Measurements from ENCODE around the gene NPAS4.

The NPAS4 gene

DNA sequence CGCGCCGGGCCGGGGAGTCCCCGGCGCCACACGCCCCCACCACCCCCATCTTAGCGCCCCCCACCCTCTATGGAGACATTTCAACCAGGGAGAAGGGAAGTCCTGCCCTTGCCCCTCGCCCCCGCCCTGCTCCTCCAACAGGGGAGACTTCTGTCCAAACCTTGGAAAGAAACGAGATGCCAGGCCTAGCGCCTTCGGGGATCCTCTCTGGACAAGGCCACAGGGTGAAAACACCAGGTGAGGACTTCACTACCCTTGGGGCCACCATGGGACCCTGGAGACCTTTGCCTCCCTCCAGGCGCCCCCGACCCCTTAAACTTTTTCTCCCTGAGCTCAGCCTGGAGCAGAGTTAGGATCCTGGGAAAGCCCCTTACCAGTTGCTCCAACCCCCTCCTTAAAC is 11.6 kb upstream of the NPAS4 start:
- intact Hi-C loops (cut with micrococcal nuclease): loop anchor here (2.0 kb wide), 1 partner anchor 70 kb away; no protein-coding TSS in a partner anchor
- H3K4me1 Mint-ChIP-seq (ENCODE audit: low read depth): no peaks in the 10 kb centered on the region
- H3K27me3 Mint-ChIP-seq: peaks cover 57% of the 10 kb centered on the region
- H3K36me3 Mint-ChIP-seq (ENCODE audit: low read depth): no peaks in the 10 kb centered on the region
- H3K27ac Mint-ChIP-seq: no peak overlapping the region
- H3K9me3 Mint-ChIP-seq: no peaks in the 10 kb centered on the region
- H3K4me3 Mint-ChIP-seq: no peak overlapping the region

DNA sequence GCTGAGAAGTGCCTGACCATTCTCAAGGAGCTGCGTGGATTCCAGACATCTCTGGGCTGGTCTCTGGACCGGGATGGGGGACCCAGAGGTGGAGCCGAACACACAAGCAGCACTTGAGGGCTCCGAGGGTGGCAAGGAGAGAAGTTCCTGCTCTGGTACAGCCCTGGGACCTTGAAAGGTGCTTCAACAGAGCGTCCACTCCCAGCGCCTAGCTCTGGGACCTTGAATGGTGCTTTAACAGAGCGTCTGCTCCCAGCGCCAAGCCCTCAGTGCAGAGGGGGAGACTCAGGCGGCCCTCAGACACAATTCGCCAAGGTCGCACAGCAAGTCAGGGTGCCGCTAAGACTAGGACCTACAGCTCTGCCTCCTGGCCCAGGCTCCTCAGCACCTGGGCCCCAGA is 10.6 kb upstream of the NPAS4 start:
- peaks cover 60% of the 10 kb centered on the region for H3K27me3 Mint-ChIP-seq
- H3K27ac Mint-ChIP-seq: no peak overlapping the region
- no peak overlapping the region for H3K4me3 Mint-ChIP-seq
- H3K36me3 Mint-ChIP-seq (ENCODE audit: low read depth): no peaks in the 10 kb centered on the region
- intact Hi-C loops (cut with micrococcal nuclease): no loop called here
- no peaks in the 10 kb centered on the region for H3K4me1 Mint-ChIP-seq (ENCODE audit: low read depth)
- no peaks in the 10 kb centered on the region for H3K9me3 Mint-ChIP-seq

DNA sequence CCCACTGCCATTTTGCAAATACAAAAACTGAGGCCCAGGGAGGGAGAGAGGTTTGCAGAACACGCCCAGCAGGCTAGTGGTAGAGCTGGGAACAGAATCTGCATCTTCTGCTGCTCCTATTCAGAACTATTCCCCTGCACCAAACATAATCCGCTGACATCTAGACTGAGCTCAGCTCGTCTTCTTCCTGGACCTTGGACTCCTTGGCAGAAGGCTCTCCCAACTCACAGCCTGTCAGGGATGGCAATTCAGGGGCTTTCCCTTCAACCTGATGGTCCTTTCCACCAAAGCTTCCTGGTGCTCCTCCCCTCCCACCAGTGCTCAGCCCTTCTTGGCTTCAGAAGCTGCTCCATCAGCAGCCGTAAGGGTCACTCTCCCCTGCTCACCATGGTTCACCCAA is 9.5 kb upstream of the NPAS4 start:
- Mint-ChIP-seq H3K27ac (no peak overlapping the region), H3K27me3 (peaks cover 55% of the 10 kb centered on the region)

DNA sequence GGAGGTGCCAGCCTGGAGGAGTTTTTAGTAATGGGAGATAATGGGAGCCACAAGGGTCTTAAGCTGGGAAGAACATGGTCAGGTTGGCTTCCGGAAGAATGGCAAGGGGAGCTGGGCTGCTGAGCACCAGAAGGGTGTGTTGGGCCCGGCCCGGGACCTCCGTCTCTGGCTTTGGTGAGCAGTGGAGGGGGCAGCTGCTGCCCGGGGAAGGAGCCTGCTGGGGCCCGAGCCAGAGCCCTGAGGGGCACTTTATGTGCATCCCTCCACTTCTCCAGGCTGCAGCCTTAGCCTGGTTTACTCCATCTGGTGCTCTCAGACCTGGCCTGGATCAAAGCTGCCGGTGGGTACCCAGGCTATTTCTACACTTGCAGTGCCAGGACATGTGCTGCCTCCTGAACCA is 8.7 kb upstream of the NPAS4 start:
- H3K27ac Mint-ChIP-seq: no peak overlapping the region
- no peaks in the 10 kb centered on the region for H3K9me3 Mint-ChIP-seq
- H3K4me1 Mint-ChIP-seq (ENCODE audit: low read depth): no peaks in the 10 kb centered on the region
- peaks cover 56% of the 10 kb centered on the region for H3K27me3 Mint-ChIP-seq
- H3K36me3 Mint-ChIP-seq (ENCODE audit: low read depth): no peaks in the 10 kb centered on the region
- no peak overlapping the region for H3K4me3 Mint-ChIP-seq
- intact Hi-C loops (cut with micrococcal nuclease): no loop called here

More for the DNA sequence above, 9.5 kb upstream of the NPAS4 start:
- Mint-ChIP-seq H3K4me1 (ENCODE audit: low read depth) (no peaks in the 10 kb centered on the region), H3K36me3 (ENCODE audit: low read depth) (no peaks in the 10 kb centered on the region), H3K4me3 (no peak overlapping the region), H3K9me3 (no peaks in the 10 kb centered on the region)
- intact Hi-C loops (cut with micrococcal nuclease): no loop called here

DNA sequence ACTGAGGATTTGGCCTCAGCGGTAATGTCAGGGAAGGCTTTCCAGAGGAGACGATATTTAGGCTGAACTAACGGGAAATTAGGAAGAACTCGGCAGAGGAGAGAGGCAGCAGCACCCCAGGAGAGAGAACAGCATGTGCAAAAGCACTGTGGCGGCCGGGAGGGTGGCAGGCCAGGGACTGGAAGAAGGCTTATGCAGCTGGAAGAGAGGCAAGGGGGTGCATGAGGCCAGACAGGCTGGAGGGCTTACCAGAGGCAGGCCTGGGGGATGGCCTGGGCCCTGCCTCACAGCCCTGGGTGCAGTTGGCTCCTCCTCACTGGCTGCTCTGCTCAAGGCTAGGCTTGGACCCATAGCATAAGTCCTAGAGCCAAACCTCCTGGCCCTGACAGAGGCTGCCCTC is 7.7 kb upstream of the NPAS4 start:
- H3K9me3 Mint-ChIP-seq: no peaks in the 10 kb centered on the region
- H3K27ac Mint-ChIP-seq: no peak overlapping the region
- peaks cover 7% of the 10 kb centered on the region for H3K4me1 Mint-ChIP-seq (ENCODE audit: low read depth)
- no peaks in the 10 kb centered on the region for H3K36me3 Mint-ChIP-seq (ENCODE audit: low read depth)
- intact Hi-C loops (cut with micrococcal nuclease): no loop called here
- peaks cover 65% of the 10 kb centered on the region for H3K27me3 Mint-ChIP-seq
- H3K4me3 Mint-ChIP-seq: no peak overlapping the region

DNA sequence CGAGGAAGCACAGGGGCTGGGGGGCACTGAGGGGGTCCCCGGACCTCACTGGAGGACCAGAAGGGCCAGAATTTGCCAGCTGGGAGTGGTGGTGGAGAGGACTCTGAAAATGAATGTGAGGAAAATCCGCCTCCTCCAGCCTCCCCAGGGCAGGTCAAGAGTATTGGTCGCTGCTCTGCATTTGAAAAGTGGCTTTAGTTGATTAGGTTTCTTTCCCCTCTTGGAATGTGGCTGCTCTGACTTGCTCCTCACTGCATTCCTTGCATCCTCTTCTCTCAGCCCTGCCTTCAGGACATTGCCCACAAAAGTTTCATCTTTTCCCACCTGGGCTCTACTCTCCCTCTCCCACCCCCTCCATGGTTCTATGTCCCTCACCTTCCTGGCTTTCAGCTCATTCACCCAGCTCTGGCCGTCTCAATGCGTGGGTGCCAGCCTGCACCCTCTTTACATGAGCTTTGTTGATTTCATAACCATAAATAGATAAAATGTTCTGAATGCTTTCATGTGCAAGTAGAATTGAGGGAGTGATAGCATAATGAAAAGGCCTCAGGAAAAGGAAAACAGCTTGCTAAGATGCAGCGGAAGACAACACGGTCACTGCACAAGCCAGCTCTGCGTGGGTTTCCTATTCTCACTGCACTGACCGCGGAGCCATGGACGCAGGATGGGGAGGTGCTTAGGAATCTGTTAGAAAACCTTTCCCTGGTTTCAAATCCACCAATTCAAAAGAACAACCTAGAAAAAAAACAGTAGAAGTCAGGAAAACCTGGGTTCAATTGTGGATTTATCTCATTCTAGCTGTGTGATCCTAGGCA is 6.5 kb upstream of the NPAS4 start:
- intact Hi-C loops (cut with micrococcal nuclease): no loop called here
- peaks cover 14% of the 10 kb centered on the region for H3K4me1 Mint-ChIP-seq (ENCODE audit: low read depth)
- no peak overlapping the region for H3K4me3 Mint-ChIP-seq
- peaks cover 69% of the 10 kb centered on the region for H3K27me3 Mint-ChIP-seq
- H3K36me3 Mint-ChIP-seq (ENCODE audit: low read depth): no peaks in the 10 kb centered on the region
- H3K9me3 Mint-ChIP-seq: peaks cover 10% of the 10 kb centered on the region
- no peak overlapping the region for H3K27ac Mint-ChIP-seq

DNA sequence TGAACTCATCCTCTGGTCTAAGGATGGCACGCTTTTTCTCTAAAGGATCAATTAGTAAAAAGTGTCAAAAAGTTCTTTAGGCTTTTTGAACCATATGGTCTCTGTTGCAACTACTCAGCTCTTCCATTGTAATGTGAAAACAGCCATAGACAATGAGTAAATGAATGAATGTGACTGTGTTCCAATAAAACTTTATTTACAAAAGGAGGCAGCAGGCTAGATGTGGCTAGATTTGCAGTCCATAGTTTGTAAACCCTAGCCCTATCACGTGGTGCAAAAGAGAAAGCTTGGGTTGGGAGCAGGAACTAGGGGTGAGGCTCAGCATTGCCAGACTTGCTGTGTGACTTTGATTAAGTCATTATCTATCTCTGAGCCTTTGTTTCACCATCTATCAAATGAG is 5.4 kb upstream of the NPAS4 start:
- intact Hi-C loops (cut with micrococcal nuclease): no loop called here
- peaks cover 14% of the 10 kb centered on the region for H3K4me1 Mint-ChIP-seq (ENCODE audit: low read depth)
- H3K4me3 Mint-ChIP-seq: no peak overlapping the region
- peaks cover 66% of the 10 kb centered on the region for H3K27me3 Mint-ChIP-seq
- no peak overlapping the region for H3K27ac Mint-ChIP-seq
- H3K36me3 Mint-ChIP-seq (ENCODE audit: low read depth): no peaks in the 10 kb centered on the region
- H3K9me3 Mint-ChIP-seq: peaks cover 10% of the 10 kb centered on the region

DNA sequence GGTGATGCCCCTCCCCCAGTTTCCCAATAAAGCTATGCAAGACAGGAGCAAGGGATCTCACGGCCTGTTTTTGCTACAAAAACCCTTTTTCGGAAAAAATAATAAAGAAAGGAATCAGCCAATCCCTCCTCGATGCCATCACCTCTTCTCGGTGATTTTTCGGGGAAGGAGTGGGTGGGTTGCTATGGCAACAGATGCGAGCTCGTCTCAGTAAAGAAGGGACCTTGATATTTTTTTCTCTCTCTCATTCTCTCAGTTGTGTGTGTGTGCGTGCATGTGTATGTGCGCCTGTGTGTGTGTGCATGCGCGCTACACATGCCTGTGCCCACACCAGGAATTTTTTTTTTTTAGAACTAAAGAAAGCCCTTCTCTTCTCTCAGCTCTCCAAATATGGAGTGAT is 3.8 kb upstream of the NPAS4 start:
- Mint-ChIP-seq H3K27ac (no peak overlapping the region), H3K9me3 (peaks cover 10% of the 10 kb centered on the region), H3K36me3 (ENCODE audit: low read depth) (no peaks in the 10 kb centered on the region), H3K4me3 (no peak overlapping the region), H3K4me1 (ENCODE audit: low read depth) (peaks cover 14% of the 10 kb centered on the region), H3K27me3 (peaks cover 60% of the 10 kb centered on the region)
- intact Hi-C loops (cut with micrococcal nuclease): no loop called here

DNA sequence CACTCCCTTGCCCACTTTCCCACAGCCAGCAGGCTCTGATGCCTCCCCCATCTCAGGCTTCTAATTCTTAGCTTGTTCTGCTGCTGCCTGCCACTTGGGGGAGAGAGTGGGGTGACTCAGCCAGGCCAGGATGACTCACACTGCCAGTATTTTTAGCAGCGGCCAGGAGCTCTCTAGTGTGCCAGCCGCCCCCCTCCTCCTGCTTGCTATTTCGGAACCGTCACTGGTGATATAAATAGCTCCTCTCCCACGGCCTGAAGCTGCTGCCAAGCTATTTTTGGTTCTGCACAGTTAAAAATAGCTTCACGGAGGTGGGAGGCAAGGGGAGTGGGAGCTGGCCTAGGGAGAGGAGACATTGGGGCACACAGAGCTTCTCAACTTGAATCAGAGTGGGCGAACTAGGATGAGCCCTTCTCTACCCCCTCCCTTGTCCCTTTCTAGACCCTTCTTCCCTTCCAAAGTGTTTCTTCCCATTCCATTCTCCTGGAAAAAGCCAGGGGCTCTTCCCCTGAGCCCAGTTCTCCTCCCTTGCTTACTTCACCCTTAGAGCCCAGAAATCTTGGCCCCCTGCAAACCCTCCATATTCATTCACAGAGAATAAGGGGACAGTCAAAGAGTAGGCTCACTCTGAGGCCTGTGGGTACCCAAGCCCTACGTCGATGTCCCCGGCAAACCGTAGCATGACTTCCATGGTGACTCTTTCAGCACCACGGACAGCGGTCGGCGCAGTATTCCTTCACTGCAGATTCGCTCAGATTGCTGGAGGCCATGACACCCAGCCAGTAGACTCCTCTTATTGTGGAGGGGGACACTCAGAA is 2.5 kb upstream of the NPAS4 start:
- Mint-ChIP-seq H3K27me3 (peaks cover 60% of the 10 kb centered on the region), H3K9me3 (peaks cover 10% of the 10 kb centered on the region), H3K36me3 (ENCODE audit: low read depth) (no peaks in the 10 kb centered on the region), H3K27ac (no peak overlapping the region), H3K4me1 (ENCODE audit: low read depth) (peaks cover 14% of the 10 kb centered on the region), H3K4me3 (no peak overlapping the region)
- intact Hi-C loops (cut with micrococcal nuclease): no loop called here

DNA sequence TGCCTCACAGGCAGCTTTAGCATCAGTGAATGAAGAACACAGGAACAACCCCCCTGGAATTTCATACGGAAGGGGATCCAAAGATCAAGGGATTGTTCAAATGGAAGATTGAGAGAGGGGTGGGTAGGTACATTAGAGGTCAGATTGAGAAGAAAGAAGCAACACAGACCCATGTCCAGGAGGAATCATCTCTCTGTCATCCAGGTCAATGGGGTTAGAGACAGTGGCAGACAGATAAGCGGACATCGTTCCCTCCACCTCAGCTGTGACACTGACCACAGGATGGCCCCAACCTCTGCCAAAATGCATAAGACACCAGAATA is 1.9 kb upstream of the NPAS4 start:
- Mint-ChIP-seq H3K27me3 (peaks cover 57% of the 10 kb centered on the region), H3K36me3 (ENCODE audit: low read depth) (no peaks in the 10 kb centered on the region), H3K4me1 (ENCODE audit: low read depth) (peaks cover 14% of the 10 kb centered on the region), H3K4me3 (no peak overlapping the region), H3K9me3 (peaks cover 10% of the 10 kb centered on the region), H3K27ac (no peak overlapping the region)
- intact Hi-C loops (cut with micrococcal nuclease): no loop called here

DNA sequence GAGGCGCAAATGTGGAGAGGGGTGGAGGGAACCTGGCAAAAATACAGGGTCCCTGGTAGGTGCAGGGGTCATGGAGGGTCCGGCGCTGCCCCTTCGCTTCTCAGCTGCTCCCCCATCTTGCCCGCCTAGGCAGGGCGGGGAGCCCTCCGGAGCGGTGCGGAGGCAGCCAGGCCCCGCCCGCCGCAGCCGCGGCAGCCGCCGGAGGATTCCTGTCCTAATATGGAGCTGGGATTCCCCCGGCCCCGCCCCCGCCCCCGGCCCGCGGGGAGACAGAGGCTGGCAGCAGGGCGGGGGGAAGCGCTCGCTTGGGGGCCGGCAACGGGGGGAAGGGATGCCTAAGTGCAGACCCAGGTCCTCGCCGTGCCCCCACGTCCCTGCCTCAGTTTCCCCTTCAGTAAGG is 1.0 kb upstream of the NPAS4 start:
- Mint-ChIP-seq H3K27ac (no peak overlapping the region), H3K27me3 (peaks cover 59% of the 10 kb centered on the region), H3K36me3 (ENCODE audit: low read depth) (no peaks in the 10 kb centered on the region), H3K4me1 (ENCODE audit: low read depth) (peaks cover 14% of the 10 kb centered on the region), H3K4me3 (no peak overlapping the region), H3K9me3 (peaks cover 10% of the 10 kb centered on the region)
- intact Hi-C loops (cut with micrococcal nuclease): no loop called here

DNA sequence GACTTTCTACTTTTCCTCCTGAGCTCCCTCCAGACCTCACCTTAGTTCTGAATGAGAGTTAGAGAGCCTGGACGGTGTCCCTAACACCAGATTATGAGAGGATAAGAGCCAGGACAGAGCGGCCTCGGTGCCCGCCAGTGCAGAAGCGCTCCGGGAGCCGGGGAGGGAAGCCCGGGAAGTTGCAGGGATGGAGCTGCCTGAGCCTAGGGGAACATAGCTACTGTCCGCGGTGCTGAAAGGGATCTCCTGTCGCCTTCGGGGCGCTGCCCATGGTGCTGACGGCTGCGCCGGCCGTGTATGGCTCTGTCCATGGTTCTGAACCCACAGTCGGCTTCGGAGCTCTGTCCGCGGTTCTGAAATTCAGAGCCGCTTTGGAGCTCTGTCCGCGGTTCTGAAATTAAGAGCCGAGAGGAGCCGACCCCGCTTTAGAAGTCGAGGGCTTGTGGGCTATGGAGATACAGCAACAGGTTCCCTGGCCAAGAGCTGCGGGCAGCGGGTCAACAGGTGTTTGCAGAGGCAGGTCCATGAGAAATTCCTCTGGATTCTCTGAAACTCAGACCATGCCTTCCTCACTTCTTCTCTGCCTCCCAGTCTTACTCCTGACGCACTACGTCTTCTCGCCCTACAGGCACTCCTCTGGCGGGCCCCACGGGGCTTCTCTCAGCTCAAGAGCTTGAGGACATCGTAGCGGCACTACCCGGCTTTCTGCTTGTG is 814 bp downstream of the NPAS4 start:
- Mint-ChIP-seq H3K4me1 (ENCODE audit: low read depth) (peaks cover 14% of the 10 kb centered on the region), H3K4me3 (no peak overlapping the region), H3K9me3 (peaks cover 10% of the 10 kb centered on the region), H3K36me3 (ENCODE audit: low read depth) (no peaks in the 10 kb centered on the region), H3K27ac (no peak overlapping the region), H3K27me3 (peaks cover 58% of the 10 kb centered on the region)
- intact Hi-C loops (cut with micrococcal nuclease): no loop called here

DNA sequence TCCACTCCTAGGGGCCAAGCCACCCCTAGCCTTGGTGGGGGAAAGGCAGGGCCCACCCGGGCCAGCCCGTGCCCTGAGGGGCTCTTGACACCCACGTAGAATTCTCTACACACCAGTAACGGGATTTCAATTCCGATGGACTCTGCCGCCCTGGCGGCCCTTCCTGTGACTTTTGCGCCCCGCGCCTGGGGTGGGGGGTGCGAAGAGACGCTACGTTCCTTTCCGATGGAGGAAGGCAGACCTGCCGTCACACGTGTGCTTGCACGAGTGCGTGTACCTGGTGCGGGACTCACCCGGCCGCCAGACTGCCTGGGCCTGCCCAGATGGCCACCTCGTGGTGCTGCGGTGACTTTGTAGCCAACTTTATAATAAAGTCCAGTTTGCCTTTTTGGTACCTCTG is 5.5 kb downstream of the NPAS4 start:
- no peaks in the 10 kb centered on the region for H3K9me3 Mint-ChIP-seq
- H3K4me3 Mint-ChIP-seq: no peak overlapping the region
- peaks cover 2% of the 10 kb centered on the region for H3K4me1 Mint-ChIP-seq (ENCODE audit: low read depth)
- peaks cover 3% of the 10 kb centered on the region for H3K36me3 Mint-ChIP-seq (ENCODE audit: low read depth)
- H3K27me3 Mint-ChIP-seq: peaks cover 26% of the 10 kb centered on the region
- H3K27ac Mint-ChIP-seq: no peak overlapping the region
- intact Hi-C loops (cut with micrococcal nuclease): no loop called here

DNA sequence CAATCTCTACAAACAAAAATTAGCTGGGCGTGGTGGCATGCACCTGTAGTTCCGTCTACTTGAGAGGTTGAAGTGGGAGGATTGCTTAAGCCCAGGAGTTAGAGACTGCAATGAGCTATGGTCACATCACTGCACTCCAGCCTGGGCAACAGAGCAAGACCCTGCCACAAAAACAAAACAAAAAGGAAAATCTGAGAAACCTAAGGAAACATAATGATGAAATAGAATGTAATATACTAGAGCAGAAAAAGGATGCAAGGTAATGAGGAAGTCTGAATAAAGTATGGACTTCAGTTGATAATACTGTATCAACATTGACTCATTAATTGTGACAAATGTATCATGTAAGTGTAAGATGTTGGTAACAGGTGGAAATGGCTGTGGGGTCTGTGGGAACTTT is 8.1 kb downstream of the NPAS4 start:
- Mint-ChIP-seq H3K9me3 (no peaks in the 10 kb centered on the region), H3K36me3 (ENCODE audit: low read depth) (peaks cover 13% of the 10 kb centered on the region), H3K27ac (no peak overlapping the region), H3K4me3 (no peak overlapping the region), H3K4me1 (ENCODE audit: low read depth) (peaks cover 17% of the 10 kb centered on the region), H3K27me3 (peaks cover 15% of the 10 kb centered on the region)
- intact Hi-C loops (cut with micrococcal nuclease): no loop called here
